ENCODE measurements around the gene FAM184B.

DNA sequence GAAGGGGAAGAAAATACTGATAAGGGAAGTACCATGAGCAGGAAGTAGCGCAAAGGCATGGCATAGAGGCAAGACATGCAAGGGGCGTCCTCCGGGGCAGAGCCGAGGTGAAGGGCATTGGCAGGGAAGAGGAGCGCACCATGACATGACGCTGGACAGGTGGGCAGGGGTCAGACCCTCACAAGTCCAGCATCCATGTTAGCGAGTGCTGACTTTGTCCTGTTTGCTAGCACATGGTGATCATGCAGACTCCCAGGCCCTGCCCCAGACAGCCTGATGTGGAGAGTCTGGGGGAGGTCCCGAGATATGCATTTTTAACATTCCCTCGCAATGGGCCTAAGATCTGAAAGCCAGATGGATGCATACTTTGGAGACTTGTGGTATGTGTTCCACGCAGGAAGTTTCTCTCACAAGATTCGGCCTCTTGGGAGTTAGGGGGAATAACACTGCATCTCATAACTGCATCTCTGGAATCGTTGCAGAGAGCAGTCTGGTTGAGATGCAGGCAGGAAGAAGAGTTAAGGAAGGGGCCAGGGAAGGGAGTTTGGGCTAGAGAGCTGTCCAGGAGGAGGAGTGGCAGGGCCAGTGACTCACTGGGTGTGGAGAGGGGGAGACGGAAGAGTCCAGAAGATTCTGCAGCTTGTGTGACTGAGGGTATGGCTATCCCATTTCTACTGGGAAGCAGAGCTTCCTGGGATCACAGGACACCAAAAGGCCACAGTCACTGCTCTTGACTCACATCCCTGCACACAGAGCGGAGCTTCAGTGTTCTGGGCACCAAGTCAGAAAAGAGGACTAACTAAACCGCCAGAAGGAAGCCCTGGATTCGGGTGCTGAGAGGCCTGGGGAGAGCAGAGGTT lies 59.7 kb downstream of the FAM184B start:
- TF ChIP-seq, protein P1, sequence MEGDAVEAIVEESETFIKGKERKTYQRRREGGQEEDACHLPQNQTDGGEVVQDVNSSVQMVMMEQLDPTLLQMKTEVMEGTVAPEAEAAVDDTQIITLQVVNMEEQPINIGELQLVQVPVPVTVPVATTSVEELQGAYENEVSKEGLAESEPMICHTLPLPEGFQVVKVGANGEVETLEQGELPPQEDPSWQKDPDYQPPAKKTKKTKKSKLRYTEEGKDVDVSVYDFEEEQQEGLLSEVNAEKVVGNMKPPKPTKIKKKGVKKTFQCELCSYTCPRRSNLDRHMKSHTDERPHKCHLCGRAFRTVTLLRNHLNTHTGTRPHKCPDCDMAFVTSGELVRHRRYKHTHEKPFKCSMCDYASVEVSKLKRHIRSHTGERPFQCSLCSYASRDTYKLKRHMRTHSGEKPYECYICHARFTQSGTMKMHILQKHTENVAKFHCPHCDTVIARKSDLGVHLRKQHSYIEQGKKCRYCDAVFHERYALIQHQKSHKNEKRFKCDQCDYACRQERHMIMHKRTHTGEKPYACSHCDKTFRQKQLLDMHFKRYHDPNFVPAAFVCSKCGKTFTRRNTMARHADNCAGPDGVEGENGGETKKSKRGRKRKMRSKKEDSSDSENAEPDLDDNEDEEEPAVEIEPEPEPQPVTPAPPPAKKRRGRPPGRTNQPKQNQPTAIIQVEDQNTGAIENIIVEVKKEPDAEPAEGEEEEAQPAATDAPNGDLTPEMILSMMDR (IDR thresholded peaks at IDR 0.05; ENCODE audit: poor library complexity) = no peak
- TF ChIP-seq EZH2 (IDR thresholded peaks at IDR 0.05; ENCODE audit: borderline replicate concordance) (no peak), EZH2phosphoT487 (IDR thresholded peaks at IDR 0.05; ENCODE audit: low read depth, severe bottlenecking, unreplicated experiment) (no peak)
